AG20443 (cell line): ENCODE results near the gene C12orf43.

Experiments used
- DNase-seq: peaks from one replicate; pipeline ENCODE4 v3.0.0; 2012; ENCODE audit warnings: low spot score, mixed read lengths

C12orf43 gene

GRCh38 chr12:120978296-120979219, 37.7 kb downstream of the C12orf43 start, which contains the start of gene HNF1A:
TSS of gene HNF1A (plus strand) at chr12:120978543. CDS start at chr12:120978769, 226 bp downstream.
- no peak for DNase-seq

- DNase-seq: no peak
Observed at GRCh38 chr12:120977531-120978295, 38.6 kb downstream of the C12orf43 start.

DNA sequence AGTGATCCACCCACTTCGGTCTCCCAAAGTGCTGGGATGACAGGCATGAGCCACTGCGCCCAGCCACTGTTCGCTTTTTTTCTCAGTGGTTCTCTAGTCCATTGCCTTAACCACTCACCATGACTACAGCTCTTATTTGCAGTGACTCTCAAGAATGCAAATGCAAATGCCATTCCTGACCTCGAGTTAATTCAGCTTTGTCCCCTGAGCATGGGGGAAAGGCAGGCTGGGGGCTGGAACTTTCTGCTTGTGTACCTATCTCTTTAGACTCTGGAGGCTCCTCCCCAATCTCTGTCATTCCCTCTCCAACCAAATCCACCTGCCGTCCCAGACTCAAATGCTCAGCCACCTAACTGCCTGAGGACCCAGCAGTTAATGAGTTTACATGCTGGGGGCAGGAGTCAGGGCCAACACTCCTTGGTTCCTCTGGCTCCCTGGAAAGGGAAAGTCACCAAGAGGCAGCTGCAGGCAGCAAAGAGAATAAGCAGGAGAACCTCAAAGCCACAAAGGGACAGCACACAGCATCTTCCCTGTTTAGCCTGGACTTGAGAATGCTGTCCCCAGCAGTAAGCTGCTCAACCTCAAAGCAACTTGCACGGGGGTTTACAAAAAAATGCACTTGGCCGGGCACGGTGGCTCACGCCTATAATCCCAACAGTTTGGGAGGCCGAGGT, 43.3 kb downstream of the C12orf43 start:
- no peak for DNase-seq

GRCh38 chr12:120971299-120972180, 44.7 kb downstream of the C12orf43 start:
- peak; percentile 82 for DNase-seq

GRCh38 chr12:120970310-120970709, 46.0 kb downstream of the C12orf43 start:
- DNase-seq: no peak

- DNase-seq: no peak
Observed at GRCh38 chr12:120965534-120966091, 50.7 kb downstream of the C12orf43 start.

DNA sequence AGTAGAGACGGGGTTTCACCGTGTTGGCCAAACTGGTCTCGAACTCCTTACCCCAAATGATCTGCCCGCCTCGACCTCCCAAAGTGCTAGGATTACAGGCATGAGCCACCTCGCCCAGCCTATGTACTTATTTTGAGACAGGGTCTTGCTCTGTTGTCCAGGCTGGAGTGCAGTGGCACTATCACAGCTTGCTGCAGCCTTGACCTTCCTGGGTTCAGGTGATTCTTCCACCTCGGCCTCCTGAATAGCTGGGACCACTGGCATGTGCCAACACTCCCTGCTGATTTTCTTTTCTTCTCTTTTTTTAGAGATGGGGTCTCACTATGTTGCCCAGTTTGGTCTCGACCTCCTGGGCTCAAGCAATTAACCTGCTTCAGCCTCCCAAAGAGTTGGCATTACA, 52.0 kb downstream of the C12orf43 start:
- no peak for DNase-seq

DNA sequence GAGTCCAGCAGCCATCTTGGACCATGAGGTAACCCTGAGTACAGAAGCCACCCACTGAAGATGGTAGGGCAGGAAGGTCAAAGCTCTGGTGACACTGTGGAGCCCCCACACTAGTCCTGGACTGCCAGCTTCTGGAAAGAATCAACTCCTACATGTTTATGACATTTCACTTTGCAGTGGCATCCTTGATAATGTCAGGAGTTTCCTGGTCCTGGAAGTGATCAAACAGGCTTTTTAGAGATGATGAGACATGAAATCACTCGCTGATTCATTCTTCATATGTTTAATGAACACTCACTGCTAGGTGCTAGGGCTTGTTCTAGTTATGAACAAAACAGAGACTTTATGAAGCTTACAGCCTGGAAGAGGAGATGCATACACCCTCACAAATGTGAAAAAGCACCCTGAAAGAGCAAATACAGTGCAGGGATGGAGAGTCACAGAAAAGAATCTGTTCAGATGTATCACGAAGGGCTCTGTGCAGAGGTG, 53.7 kb downstream of the C12orf43 start:
- no peak for DNase-seq

GRCh38 chr12:120961604-120962531, 54.4 kb downstream of the C12orf43 start:
- DNase-seq: peak; percentile 44

GRCh38 chr12:120960657-120961056, 55.6 kb downstream of the C12orf43 start:
- no peak for DNase-seq

GRCh38 chr12:120959111-120959878, 57.0 kb downstream of the C12orf43 start:
- DNase-seq: no peak

DNA sequence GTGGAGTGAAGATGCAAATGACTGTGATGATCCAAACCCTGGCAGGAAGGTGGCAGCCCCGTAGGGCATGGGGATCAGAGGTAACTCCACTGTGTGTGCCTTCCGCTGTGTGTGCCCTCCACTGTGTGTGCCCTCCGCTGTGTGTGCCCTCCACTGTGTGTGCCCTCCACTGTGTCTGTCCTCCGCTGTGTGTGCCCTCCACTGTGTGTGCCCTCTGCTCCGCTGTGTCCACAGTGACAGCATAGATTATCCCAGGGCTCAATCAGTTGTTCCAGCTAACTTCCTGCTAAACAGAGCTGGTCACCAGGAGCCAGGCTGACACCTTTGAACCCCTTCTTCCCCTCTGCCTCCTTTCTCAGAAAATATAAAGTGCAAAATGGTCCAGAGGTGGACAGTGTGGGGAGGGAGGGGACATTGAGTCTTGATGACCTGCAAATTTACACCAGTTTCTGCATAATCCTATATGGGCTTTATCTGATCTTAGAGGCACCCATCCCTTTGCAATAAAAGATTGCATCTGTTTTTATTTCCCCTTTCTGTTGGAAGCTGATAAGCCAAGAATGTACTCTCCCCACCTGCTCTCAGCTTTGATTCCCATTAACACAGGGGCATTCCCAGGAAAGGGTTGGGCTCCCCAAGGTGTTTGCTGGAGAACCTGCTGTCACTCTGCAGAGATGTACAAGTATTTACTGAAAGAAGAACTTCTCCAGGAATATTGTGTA, 59.5 kb downstream of the C12orf43 start:
- DNase-seq: no peak

- no peak for DNase-seq
Observed at GRCh38 chr12:120955232-120955631, 61.1 kb downstream of the C12orf43 start.

DNA sequence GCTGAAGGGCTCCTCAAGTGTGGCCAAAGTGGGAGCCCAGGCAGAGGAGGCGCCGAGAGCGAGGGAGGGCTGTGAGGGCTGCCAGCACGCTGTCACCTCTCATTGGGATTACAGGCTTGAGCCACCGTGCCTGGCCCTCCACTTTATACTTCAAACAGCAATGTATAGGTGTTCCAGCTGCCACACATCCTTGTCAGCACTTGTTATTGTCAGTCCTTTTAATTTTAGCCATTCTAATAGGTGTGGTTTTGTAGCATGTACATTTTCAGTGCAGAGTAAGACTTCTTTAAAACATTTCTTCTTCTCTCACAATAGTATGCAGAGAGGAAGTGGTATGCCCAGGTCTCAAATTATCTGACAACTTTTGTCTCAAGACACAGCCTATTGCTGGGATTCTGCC, 65.5 kb downstream of the C12orf43 start:
- no peak for DNase-seq
